HG03066 (cell line): Measurements from ENCODE around the gene TPP1.

ENCODE experiments used
- ATAC-seq: cut with Tn5 transposase; IDR thresholded peaks from one replicate; pipeline ENCODE4 v1.9.1; 2021; ENCODE audit warnings: low read depth; ENCODE audit not compliant: unreplicated experiment

TPP1 gene

GRCh38 chr11:6647836-6648235, 28.6 kb upstream of the TPP1 start:
- ATAC-seq = no peak

- ATAC-seq = peak; percentile 93
Measured at GRCh38 chr11:6646918-6647679, 27.9 kb upstream of the TPP1 start.

- ATAC-seq = peak; percentile 10
Measured at GRCh38 chr11:6646576-6646917, 27.3 kb upstream of the TPP1 start.

GRCh38 chr11:6646071-6646470, 26.8 kb upstream of the TPP1 start:
- ATAC-seq = peak; percentile 38

GRCh38 chr11:6642957-6643356, 23.7 kb upstream of the TPP1 start:
- no peak for ATAC-seq

- ATAC-seq = no peak
Measured at GRCh38 chr11:6640985-6641701, 21.9 kb upstream of the TPP1 start.

- ATAC-seq = no peak
Measured at GRCh38 chr11:6640036-6640984, 21.1 kb upstream of the TPP1 start.

GRCh38 chr11:6638429-6638828, 19.2 kb upstream of the TPP1 start:
- no peak for ATAC-seq

- ATAC-seq = no peak
Measured at GRCh38 chr11:6637871-6638270, 18.6 kb upstream of the TPP1 start.

- no peak for ATAC-seq
Measured at GRCh38 chr11:6636480-6636879, 17.3 kb upstream of the TPP1 start.

GRCh38 chr11:6635082-6635932, 16.1 kb upstream of the TPP1 start:
- no peak for ATAC-seq

- ATAC-seq = no peak
Measured at GRCh38 chr11:6634534-6634933, 15.3 kb upstream of the TPP1 start.

- ATAC-seq = no peak
Measured at GRCh38 chr11:6633422-6634408, 14.5 kb upstream of the TPP1 start.

- ATAC-seq = no peak
Measured at GRCh38 chr11:6632116-6633073, 13.2 kb upstream of the TPP1 start.

GRCh38 chr11:6631361-6631890, 12.2 kb upstream of the TPP1 start:
- no peak for ATAC-seq

GRCh38 chr11:6630632-6631291, 11.5 kb upstream of the TPP1 start:
- no peak for ATAC-seq
